ENCODE measurements around the gene ULK4.
"Not testable (repeated sequence)": the region's sequence is repeated elsewhere in the genome, so short reads cannot be mapped to it uniquely, and the experiment has no call there.

Gene ULK4

DNA sequence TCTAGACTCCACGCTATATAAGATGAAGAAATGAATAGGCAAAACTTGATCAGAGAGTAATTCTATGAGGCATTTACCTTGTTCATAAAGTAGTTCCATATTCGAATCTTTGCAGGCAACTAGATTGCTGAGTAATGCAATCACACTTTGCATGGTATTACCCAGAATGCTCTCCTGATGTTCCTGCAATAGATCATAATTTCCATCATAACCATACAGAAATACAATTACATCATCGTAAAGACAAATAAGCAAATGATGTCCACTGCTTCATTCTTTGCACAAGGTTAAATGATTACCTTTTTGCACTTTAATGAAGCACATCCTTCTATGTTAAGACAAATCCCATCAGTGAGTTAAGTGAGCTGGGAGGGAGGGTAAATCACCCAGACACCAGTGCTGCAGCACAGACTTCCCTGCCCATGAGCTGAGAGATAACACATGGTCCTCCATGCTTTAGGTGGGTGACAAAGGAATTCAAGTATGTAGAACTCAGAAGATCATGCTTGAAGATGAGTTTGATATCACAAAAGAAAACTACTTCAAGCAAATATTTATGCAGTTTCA, 395.9 kb downstream of the ULK4 start:
- DNase-seq: no peak

DNA sequence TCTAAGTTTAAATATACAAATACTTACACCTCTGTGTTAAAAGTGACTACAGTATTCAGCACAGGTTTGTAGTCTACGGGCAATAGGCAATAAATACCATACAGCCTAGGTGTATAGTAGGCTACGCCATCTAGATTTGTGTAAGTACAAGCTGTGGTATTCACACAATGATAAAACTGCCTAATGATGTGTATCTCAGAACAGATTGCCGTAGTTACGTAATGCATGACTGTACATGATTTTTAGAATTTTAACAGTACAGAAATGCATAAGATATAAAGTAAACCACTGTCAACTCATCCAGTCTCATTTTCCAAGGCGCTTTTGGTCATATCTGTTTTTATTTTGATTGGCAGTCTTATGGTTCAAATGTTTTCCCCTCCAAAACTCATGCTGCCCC, 396.9 kb downstream of the ULK4 start:
- DNase-seq: no peak

DNA sequence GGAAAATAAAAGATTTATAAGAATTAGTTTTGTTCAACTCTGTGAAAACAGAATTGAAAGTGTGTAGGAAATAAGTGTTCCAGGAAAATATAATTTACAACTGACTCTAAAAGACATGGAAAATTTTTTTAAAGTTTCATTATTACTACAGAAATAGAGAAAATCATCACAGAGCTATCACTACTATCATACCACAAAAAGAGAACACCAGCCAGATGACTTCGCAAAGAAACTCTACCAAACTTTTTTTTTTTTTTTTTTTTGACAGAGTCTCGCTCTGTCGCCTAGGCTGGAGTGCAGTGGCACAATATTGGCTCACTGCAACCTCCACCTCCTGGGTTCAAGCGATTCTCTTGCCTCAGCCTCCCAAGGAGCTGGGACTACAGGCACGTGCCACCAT, 405.7 kb downstream of the ULK4 start:
- DNase-seq: not testable (repeated sequence)

DNA sequence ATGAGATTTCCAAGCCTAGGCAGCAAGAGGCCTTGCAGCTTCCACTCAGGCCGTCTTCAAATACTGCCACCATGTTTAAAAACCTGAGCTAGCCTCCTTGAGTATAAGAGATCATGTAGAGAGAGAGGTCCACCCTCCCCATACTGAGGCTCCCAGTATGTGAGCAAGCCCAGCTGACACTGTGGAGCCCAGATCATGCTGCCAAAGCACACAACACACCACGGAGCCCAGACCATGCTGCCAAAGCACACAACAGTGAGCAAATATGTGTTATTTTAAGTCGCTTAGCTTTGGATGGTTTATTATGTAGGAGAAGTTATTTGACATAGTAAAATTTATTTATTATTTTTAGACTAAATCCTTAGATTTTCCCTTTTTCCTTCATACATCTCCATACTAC, 428.9 kb downstream of the ULK4 start:
- no peak for DNase-seq

DNA sequence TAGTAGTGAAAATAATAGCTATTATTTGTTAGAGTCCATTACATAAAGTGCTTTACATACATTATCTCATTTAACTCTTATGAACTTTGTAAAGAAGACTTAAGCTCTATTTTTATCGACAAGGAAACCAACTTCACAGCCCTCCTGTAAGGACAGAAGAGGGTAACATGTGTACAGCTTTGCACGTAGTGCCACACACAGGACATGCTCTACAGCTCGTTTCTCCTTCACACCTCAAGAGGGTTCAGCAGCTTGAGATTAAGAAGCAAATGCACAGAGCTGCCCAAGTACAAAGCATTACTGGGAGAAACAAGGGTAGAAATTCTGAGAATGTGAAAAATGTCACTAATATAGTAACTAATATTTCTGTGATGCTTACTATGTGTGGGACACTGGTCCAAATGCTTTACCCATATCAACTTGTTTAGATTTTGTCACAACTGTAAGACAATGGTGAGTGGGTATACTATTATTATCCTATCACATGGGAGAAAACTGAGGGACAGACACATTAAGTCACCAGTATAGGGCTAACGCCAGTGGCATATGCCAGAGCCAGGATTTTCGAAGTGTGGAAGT, 434.8 kb downstream of the ULK4 start:
- no peak for DNase-seq

DNA sequence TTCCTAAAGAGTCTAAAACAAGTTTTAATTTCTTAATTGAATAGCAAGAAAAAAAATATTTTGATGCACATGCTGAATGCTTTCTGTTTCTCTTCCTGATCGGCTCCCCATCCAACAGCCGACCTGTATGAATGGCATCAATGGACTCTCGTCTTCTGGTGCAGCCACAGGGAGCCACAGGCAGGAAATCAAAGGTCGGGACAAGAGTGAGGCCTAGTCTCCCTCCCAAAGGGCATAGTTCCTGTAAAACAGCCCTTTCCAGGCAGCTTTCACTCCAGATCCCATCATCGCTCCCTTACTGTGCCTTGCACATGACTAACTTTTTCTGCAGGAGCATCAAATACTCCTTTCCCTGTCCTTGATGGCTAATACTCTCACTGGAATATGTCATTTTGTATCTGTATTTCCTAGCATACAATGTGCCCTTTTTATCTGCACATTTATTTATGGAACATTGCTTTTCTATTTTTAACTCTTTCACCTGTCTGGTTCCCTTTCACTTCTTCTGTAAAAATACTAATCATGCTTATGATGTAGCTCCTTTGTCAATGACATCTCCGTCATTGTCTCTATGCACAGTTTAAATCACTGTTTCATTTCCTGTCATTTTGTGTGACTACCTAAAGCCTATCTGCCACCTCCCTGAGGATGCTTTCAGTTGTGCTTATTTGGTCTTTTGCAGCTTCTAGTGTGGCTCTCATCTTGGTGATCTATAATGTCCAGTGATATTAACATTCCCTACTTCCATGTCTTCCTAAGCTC, 436.4 kb downstream of the ULK4 start:
- DNase-seq: no peak

DNA sequence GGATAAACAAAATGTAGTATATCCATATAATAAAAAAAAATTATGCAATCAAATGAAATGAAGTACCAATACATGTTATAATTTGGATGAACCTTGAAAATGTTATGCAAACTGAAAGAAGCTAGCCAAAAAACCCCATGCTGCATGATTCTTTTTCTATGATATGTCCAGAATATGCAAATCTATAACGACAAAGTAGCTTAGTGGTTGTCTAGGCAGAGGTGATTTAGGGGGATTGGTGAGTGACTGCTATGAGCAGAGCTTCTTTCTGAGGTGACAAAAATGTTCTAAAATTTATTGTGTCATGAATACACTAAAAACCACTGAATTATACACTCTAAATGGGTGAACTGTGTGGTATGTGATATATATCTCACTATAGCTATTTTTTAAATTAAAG, 438.0 kb downstream of the ULK4 start:
- no peak for DNase-seq

DNA sequence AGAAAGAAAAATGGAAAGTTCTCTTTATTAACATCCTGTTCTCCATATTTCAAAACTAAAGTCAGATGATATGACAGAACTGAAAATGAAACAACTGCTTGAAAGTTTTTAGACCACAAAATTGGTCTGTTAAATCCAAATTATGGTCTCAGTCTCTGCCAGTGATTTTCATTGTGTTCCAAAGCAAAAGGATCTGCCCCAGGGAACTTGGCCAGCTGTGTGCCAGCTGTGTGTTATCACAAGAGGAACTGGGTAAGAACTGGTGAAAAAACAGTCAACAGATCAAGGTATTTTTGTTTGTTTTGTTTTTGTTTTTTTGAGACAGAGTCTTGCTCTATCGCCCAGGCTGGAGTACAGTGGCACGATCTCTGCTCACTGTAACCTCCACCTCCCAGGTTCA, 439.3 kb downstream of the ULK4 start:
- no peak for DNase-seq

DNA sequence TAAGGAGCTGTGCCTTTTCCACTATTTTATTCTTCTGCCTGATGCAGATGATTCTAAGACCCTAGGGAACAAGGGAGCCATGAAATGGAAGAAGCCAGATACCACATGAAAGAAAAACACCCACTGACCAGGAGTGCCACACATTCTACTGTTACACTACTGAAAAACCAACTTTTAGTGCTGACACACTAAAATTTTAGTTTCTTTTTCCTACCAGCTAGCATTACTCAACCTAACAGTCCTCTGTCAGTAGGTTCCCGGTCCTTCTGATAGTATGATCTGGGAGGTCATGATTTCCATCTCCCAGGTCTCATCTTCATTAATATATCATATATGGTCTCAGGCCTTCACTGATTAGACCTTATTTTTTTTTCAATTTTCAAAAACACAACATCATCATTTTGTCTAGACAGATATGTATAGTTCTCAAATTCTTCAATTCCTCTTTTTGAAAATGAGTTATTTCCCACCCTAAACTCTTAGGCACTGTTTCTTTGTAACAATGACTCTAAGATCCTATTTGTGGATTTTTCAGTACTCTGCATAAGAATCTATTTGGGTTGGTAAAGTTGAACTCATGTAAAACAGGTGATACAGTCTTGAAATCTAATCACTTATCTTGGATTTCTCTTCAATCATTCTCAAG, 440.8 kb downstream of the ULK4 start:
- no peak for DNase-seq

DNA sequence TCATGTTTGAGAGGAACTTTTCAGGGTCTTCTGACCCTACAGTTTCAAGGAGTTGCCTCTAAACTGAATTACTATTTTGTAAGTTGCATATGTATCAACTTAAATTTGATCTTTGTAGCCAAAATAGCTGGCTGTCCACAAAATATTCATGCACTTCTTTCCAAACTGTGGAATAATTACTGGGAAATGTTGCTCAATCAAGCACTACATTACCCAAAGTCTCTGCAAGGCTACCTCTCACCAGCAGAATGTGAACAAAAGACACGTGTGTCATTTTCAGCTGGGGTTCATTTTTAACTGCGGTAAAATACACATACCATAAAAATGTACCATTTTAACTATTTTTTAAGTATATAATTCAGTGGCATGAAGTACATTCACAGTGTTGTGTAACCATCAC, 442.2 kb downstream of the ULK4 start:
- no peak for DNase-seq

DNA sequence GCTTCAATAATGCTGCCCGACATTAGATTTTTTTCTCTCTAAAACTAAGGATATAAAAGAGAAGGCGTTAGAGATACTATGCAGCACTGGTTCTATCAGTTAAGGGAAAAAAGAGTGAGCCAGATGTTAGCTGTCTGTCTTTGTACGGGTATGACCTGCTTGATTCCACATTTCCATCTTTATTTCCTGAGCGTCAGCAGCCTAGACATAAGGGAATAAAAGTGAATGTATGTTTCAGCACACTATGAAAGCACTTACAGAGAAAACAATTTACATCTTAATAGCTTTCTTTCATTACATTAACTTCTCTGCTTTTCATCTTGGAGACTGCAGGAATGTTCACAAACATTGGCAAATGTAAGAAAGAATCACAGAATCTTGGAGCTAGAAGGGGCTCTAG, 443.3 kb downstream of the ULK4 start:
- DNase-seq: no peak

DNA sequence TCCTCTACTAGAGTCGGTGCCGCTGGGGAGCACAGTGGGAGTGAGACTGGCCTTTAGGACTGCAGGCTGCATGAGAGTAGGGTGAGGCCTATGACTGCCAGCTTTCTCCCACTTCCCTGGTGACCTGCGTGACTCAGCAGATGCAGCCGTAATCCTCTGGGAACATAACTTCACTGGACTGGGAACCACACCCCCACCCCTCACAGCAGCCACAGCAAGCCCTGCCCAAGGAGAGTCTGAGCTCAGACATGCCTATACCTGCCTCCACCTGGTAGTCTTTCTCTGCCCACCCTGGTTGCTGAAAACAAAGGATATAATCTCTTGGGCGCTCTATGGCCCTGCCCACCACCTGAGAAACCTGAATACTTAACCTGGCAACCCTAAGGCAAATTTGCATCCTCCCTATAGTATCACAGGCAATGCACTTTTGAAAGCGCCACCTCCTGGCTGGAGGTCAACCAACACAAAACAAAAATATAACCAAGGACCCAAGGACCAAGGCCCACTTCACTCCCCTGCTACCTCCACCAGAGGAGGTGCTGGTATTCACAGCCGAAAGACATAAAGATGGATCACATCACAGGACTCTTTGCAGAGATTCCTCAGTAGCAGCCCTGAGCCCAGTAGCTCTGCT, 453.7 kb downstream of the ULK4 start:
- DNase-seq: no peak

DNA sequence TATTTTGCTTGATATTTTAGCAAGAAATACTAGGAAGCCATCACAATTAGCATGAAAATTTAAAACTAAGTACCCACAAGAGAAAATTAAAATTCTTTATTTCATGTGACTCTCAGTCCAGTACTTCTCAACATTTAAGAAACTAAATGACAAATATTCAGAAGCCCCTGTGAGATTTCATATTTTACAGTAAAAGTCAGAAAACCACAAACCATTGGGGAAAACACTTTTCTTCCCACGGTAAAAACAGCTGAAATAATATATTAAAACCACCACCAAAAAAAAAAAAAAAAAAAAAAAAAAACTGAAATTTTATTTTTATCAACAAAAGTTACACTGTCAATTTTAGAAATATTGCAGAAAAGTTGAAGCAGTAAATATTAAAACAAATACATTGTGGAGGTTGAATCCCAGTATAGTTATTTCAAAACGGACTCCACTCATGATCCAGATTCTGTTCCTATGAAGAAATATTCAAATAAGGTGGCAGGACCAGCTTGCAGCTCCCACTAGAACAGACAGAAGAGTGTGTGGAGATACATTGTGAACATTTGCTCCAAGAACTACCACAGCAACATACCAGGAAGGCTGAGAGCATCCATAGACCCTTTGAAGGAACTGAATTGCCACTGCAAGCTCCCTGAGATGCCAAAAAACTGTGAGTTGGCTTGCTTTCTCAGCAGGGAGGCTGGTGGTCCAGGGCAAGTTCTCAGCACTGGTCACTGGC, 454.4 kb downstream of the ULK4 start:
- DNase-seq: no peak

DNA sequence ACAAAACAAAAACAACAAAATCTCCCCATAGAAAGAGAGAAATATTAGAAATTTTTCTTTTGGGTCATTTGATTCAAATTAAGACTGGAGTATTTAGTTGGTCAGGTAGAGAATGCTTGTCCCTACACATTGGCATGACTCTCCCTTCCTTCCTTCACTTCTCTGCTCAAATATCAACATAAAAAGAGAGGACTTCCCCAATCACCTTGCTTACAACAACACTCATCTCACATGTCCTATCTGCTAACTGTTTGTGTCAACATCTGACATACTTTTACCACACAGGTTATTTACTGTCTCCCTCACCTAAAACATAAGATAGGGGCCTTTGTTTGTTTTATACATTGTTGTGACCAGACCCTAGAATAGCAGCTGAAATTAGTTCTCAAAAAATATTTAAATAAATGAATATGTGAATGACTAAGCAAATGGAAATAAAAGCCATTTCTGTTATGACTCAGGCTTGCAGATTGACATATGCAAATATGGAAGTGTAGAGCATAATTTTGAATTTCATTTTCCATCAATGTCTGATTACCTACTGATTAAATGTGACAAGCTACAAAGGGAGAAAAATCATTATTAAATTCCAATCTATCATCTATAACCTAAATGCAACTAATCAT, 457.8 kb downstream of the ULK4 start:
- no peak for DNase-seq

DNA sequence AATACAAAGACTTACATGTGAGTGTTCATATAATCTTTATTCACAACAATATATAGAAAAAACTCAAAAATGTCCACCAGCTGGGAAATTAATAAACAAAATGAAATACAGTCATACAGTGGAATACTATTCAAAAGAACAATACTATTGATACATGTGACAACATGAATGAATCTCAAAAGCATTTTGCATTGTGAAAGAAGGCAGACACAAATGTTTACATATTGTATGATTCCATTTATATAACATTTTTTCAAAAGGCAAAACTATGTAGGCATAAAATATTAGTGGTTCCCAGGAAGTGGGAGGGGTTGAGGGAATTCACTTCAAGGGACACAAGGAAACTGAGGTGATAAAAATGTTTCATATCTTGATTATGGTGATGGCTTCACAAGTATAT, 459.4 kb downstream of the ULK4 start:
- DNase-seq: no peak

DNA sequence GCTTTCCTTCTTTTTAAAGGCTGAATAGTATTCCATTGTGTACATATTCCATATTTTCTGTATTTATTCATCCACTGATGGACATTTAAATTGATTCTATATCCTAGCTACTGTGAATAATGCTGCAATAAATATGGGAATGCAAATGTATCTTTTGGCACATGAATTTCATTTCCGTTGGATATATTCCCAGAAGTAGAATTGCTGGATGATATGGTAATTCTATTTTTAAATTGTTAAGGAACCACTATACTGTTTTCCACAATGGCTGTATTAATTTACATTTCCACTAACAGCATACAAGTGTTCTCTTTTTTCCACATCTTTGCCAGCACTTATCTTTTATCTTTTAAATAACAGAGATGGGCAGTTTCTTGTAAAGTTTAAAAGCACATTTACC, 459.9 kb downstream of the ULK4 start:
- DNase-seq: no peak

DNA sequence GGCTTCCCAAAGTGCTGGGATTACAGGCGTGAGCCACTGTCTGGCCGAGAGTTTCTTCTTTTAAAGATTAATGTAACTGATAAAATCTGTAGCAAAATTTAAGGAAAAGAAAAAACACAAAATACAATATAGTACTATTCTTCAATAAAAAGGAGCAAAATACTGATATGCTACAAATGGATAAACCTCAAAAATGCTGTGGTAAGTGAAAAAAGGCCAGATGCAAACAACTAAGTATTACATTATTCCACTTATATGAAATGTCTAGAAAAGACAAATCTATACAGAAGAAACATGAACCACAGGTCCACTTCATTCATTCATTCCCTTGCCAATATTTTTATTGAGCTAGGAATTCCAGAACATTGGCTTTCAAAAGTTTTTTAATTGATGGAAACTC, 463.1 kb downstream of the ULK4 start:
- DNase-seq: no peak

DNA sequence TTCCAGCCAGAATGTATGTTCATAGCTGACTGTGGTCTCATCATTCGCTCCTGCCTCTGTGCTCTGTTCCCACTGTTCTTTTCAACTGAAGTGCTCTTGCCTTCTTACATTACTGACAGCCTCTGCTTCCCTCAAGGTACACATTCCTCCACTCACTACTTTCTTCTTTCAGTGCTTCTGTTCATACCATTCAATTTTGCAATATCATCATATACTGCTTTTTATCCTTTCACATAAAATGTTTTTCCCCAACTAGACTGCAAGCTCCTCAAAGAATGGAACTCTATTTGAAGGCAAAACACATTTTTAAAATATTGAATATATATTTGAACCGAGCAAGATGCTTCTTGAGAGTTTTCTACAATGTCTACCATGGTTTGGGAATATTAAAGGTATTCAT, 471.5 kb downstream of the ULK4 start:
- no peak for DNase-seq

DNA sequence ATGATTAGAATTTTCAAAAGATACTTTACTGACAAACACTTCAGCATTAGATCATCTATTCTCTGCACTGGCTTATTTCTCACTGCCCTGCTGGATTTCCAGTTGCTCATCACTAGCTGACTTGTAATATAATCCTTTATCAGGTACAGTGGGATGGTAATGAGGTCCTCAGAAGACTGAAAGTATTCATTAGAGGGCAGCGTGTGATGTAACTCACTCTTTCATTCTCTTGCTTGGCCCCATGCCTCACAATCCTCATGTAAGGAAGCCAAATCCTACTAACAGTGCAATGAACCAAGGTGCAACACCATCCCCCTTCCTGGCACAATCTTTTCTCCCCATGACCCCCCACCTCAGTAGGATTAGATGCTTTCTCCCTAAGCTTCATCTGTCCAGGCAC, 472.7 kb downstream of the ULK4 start:
- DNase-seq: no peak

DNA sequence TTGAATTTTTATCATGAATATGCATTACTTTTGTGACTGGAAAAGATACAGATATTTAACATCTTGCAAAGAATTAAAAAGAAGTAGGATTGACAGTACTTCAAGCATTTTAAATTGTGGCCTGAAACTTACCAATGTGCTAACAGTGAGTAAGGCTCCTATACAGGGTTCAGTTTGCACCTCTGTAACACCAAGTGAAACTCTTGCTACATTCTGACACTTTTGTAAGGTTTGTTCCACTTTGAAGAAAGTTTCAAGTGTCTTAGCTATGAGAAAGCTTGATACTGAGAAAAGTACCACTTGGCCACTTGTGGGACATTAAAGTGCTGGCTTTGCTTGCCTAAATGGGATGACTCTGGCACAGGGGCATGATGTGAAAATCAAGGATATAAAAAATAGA, 473.4 kb downstream of the ULK4 start:
- DNase-seq: no peak

DNA sequence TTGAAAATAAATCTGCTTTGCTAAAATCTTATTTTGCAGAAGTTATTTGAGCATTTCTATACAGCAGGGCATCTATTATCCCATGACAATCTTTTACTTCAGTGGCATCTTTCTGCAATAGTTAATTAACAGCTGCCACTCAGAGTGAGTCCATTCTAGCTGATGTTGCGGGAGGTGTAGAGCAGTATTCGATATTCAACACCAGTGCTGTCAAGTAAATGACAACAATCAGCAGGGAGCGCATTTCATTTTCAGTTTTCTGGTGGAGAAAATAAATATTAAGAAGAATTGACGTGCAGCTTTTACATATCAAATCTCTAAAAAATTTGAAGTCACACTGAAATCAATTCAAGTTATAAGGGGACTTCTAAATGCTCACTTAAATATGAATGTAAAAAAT, 476.4 kb downstream of the ULK4 start:
- DNase-seq: no peak

DNA sequence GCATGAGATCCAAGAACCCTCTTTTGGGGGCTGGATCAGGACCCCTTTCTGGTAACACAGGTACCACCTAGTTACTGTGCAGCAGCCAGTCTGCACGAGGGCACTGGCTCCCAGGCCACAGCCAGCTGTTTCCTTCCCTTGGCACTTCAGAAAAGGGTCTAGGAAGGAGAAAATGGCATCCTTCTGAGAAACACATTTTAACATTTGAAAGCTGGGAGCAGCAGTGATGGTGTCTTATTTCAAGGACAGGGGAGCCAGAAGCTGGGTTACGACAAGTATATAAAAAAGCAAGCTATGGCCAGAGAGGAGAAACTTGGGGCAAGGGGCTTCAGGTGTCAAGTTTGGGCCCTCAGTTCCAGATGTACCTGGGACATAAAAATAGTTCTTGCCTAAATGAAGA, 479.8 kb downstream of the ULK4 start:
- no peak for DNase-seq

DNA sequence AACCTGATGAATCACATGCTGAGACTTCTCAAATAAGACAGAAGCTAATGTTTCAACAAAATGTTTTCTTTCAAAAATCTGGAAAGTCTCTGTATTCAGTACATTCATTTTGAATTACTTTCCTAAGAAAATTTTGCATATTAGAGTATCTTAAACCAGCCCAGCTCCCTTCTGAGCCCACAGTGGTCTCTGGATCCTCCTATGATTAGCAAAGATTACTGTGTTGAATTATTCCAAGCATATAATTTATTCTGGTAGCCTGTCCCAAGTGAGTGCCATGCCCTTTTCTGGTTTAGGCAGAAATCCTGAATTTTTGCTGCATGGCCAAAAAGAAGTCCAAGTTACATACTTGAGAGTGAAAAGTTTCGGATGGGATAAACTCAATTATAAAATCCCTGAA, 483.6 kb downstream of the ULK4 start:
- no peak for DNase-seq
